Brain microvascular endothelial cell (primary cell): ENCODE data around the gene CCNI2.

ENCODE experiments used
- DNase-seq: peaks from one replicate; pipeline ENCODE4 v3.0.0-alpha.2; 2020
- H3K27ac ChIP-seq: fragments of 250-450 bp; sonication (Bioruptor Pico); 2 replicates; pipeline ENCODE4 v1.5.1; 2020; ENCODE audit warnings: mild to moderate bottlenecking, moderate library complexity
- H3K27me3 ChIP-seq: fragments of 250-450 bp; sonication (Bioruptor Pico); replicated peaks from 2 replicates; pipeline ENCODE4 v1.5.1; 2020; ENCODE audit warnings: mild to moderate bottlenecking
- H3K36me3 ChIP-seq: fragments of 250-450 bp; sonication (Bioruptor Pico); replicated peaks from 2 replicates; pipeline ENCODE4 v1.5.1; 2020; ENCODE audit warnings: mild to moderate bottlenecking
- H3K4me3 ChIP-seq: 2 replicates; pipeline ENCODE4 v1.5.1; 2011; ENCODE audit warnings: low read depth, mild to moderate bottlenecking, control low read depth, low read length, moderate library complexity
- in situ Hi-C: cut with HindIII; loops from 2 replicates; pipeline ENCODE4 v1.10.0; 2017; ENCODE audit warnings: low sequenced_read_pairs, low pct_ligation_motif_present
- TF ChIP-seq, protein P1 (sequence below): IDR thresholded peaks from 2 replicates; pipeline ENCODE4 v1.5.1; 2011; ENCODE audit warnings: low read depth, mild to moderate bottlenecking, moderate library complexity, low read length, control low read depth, inconsistent platforms; ENCODE audit errors: missing control alignments

Gene CCNI2

GRCh38 chr5:132756542-132756941 is 9.3 kb downstream of the CCNI2 start:
- no peaks in the 10 kb centered on the region for H3K27me3 ChIP-seq
- in situ Hi-C loops: no loop called here
- no peak for DNase-seq
- H3K27ac ChIP-seq: no peak overlapping the region
- TF ChIP-seq, protein P1, sequence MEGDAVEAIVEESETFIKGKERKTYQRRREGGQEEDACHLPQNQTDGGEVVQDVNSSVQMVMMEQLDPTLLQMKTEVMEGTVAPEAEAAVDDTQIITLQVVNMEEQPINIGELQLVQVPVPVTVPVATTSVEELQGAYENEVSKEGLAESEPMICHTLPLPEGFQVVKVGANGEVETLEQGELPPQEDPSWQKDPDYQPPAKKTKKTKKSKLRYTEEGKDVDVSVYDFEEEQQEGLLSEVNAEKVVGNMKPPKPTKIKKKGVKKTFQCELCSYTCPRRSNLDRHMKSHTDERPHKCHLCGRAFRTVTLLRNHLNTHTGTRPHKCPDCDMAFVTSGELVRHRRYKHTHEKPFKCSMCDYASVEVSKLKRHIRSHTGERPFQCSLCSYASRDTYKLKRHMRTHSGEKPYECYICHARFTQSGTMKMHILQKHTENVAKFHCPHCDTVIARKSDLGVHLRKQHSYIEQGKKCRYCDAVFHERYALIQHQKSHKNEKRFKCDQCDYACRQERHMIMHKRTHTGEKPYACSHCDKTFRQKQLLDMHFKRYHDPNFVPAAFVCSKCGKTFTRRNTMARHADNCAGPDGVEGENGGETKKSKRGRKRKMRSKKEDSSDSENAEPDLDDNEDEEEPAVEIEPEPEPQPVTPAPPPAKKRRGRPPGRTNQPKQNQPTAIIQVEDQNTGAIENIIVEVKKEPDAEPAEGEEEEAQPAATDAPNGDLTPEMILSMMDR: no peak
- H3K4me3 ChIP-seq: no peak overlapping the region
- peaks cover 23% of the 10 kb centered on the region for H3K36me3 ChIP-seq

DNA sequence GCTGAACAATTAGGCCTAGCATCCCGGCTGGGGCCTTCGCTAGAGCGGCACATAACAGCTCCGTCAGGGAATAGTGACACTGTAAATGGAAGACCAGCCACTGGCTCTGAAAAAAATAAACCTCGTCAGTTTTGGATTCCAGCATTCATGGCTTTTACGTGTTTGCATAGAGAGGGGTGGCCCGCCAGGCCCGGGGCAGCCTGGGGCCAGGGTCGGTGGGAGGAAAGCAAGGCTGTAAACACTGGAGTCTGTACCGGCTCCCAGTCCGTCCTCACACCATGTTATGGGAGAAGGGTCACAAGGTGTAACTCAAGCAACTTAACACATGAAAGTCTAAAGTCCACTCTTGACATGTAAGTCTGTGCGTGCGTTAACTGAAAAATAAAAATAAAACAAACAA is 11.2 kb downstream of the CCNI2 start:
- H3K27me3 ChIP-seq: no peaks in the 10 kb centered on the region
- peaks cover 36% of the 10 kb centered on the region for H3K36me3 ChIP-seq
- TF ChIP-seq, protein P1: no peak
- no peak overlapping the region for H3K27ac ChIP-seq
- no peak overlapping the region for H3K4me3 ChIP-seq
- no peak for DNase-seq
- in situ Hi-C loops: no loop called here

DNA sequence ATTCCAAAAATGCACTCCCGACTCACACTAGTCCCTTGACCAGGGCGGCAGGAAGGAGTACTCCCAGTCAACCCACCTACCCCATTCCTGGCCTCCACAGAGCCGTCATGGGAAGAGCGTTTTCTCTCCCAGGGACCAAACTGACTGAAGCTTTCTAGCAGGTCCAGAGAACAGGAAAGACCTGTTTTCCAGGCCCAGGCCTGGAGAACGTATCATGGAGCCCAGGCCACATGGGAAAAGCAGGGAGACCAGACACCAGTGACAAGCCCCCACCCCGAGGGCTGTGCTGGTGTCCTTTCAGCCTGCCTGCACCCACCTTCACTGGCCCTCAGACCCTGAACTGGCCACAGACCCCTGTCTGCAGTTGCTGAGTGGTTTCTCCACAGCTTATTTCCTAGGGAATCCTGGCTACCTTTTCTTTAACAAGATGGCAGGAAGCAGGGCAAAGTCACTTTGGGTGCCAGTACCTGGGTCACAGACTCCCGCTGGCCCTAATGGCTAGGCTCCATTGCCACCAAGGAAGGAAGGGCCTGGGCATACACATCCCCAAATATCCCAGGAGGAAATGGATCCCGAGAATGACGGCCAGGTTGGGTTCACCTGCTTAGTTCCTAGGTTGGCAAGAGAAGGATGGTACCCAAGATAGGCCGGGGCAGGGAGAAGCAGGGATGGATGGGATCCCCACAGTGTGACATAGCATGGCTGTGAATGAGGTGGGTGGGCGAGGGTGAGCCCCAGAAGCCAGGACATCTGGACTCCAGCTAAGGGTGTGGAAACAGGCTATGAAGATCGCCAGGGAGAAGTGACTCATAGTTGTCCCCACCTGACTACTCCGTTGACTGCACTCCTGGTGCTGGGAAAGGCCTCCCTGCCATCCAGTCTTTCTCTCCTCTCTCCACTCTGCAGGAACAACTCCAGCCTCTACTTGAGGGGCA is 12.2 kb downstream of the CCNI2 start:
- H3K27ac ChIP-seq: no peak overlapping the region
- no peak overlapping the region for H3K4me3 ChIP-seq
- TF ChIP-seq, protein P1: no peak
- in situ Hi-C loops: no loop called here
- H3K36me3 ChIP-seq: peaks cover 40% of the 10 kb centered on the region
- no peak for DNase-seq
- H3K27me3 ChIP-seq: no peaks in the 10 kb centered on the region

DNA sequence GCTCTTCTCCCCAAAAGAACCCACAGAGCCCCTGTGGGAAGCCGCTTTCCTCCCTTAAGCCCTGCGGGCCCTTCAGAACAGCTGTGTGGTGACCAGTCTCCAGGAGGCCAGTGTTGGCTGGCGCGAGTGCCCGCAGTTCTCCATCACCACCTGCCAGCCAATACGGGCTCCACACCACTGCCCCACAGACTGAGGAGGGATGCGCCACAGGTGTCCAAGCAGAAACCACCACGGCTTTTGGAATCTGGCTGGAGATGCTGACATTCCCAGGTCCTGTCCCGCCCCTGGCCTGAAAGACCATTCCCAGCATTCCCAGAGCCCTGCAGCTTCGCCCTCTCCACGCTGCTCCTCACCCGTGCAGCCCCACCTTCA is 12.8 kb downstream of the CCNI2 start:
- in situ Hi-C loops: no loop called here
- no peak overlapping the region for H3K4me3 ChIP-seq
- no peak for DNase-seq
- H3K36me3 ChIP-seq: peaks cover 47% of the 10 kb centered on the region
- no peaks in the 10 kb centered on the region for H3K27me3 ChIP-seq
- H3K27ac ChIP-seq: no peak overlapping the region
- TF ChIP-seq, protein P1: no peak

DNA sequence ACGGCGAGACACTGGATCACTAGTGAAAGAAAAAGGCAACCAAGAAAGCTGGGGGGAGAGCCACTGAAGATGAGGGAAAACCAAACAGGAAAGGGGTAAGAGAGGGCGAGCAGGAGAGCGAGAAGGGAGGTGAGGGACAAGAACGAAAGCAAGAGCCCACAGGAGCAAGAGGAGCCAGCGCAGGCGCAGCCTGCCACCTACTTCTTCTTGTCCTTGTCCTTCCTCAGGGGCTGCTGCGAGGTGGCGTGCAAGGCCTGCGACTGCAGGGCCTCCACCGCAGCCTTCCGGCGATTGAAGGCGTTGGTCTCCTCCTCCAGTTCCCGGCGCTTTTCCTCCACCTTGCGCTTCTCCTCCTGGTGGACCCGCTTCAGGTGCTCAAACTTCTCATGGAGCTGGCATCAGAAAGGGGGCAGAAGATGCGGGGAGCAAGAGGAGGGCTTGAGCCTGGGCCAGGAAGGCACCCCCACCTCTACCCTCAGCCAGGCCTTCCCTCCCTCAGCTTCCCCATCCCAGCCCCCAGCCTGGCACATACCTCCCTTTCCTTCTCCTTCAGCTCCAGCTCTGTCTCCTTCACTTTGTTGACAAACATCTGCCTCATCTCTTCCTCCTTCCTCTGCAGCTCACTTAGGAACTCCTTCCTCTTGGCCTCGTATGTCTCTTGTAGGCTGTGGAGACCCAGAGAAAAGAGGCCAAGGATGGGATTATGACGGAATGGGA is 13.5 kb downstream of the CCNI2 start:
- Histone ChIP-seq H3K27ac (no peak overlapping the region), H3K4me3 (no peak overlapping the region), H3K36me3 (peaks cover 47% of the 10 kb centered on the region), H3K27me3 (no peaks in the 10 kb centered on the region)
- TF ChIP-seq, protein P1: no peak
- in situ Hi-C loops: no loop called here
- DNase-seq: no peak
